Measurements from ENCODE around the gene PSMD1. TPM values are rescaled to one million over a fixed set of nuclear protein-coding genes. Genes with fewer than 3 reads are reported as not detected.
A peak's percentile ranks its signal among the peaks of the same experiment; 100 is the strongest.

The PSMD1 gene
- total and polyA plus RNA-seq, 12 donors: 39.8 to 113 (median 94.0) TPM

GRCh38 chr2:231161877-231162329 is 105.2 kb downstream of the PSMD1 start:
- intact Hi-C loops (cut with DNase I): no loop called here
- DNase-seq: no peak
- ATAC-seq: peak in 6 of 8 donors; percentile 33 to 83 (median 44)
- peak overlapping the region in 7 of 10 donors; percentile 5 to 73 (median 28) for H3K27ac ChIP-seq
- H3K9me3 ChIP-seq: no peaks in the 10 kb centered on the region
- TF ChIP-seq CTCF (IDR thresholded peaks at IDR 0.05): no peak
- WGBS, 2 donors: 63 to 64% methylated on average over 2 of the region's 2 CpGs
- no peaks in the 10 kb centered on the region for H3K27me3 ChIP-seq
- peaks cover 0 to 20% (median 0%) of the 10 kb centered on the region in 9 donors for H3K4me1 ChIP-seq
- H3K4me3 ChIP-seq: no peak overlapping the region
- H3K36me3 ChIP-seq: peaks cover 0 to 92% (median 28%) of the 10 kb centered on the region in 9 donors

GRCh38 chr2:231163011-231163410 is 106.3 kb downstream of the PSMD1 start:
- no peak overlapping the region for H3K4me3 ChIP-seq
- no peaks in the 10 kb centered on the region for H3K27me3 ChIP-seq
- no peaks in the 10 kb centered on the region for H3K9me3 ChIP-seq
- intact Hi-C loops (cut with DNase I): no loop called here
- DNase-seq: no peak
- H3K36me3 ChIP-seq: peaks cover 0 to 94% (median 37%) of the 10 kb centered on the region in 9 donors
- 94 to 98% methylated on average over 3 of the region's 3 CpGs for WGBS, 2 donors
- peak overlapping the region in 1 of 10 donors; percentile 73 for H3K27ac ChIP-seq
- peaks cover 0 to 20% (median 0%) of the 10 kb centered on the region in 9 donors for H3K4me1 ChIP-seq
- TF ChIP-seq CTCF (IDR thresholded peaks at IDR 0.05): no peak
- no peak for ATAC-seq

- WGBS, 2 donors: 92 to 93% methylated on average over 4 of the region's 4 CpGs
- no peak for ATAC-seq
- Histone ChIP-seq H3K27me3 (no peaks in the 10 kb centered on the region), H3K4me3 (no peak overlapping the region), H3K36me3 (peaks cover 0 to 90% (median 37%) of the 10 kb centered on the region in 9 donors), H3K27ac (peak overlapping the region in 1 of 10 donors; percentile 73), H3K9me3 (no peaks in the 10 kb centered on the region), H3K4me1 (peaks cover 0 to 26% (median 0%) of the 10 kb centered on the region in 9 donors)
- no peak for TF ChIP-seq CTCF (IDR thresholded peaks at IDR 0.05)
- intact Hi-C loops (cut with DNase I): no loop called here
- no peak for DNase-seq
These were observed 106.9 kb downstream of the PSMD1 start for GRCh38 chr2:231163414-231164095.

- no peak for DNase-seq
- no peak for TF ChIP-seq CTCF (IDR thresholded peaks at IDR 0.05)
- H3K4me3 ChIP-seq: no peak overlapping the region
- no peaks in the 10 kb centered on the region for H3K27me3 ChIP-seq
- peak overlapping the region in 2 of 10 donors; percentile 42 to 59 for H3K27ac ChIP-seq
- intact Hi-C loops (cut with DNase I): no loop called here
- no peaks in the 10 kb centered on the region for H3K9me3 ChIP-seq
- H3K36me3 ChIP-seq: peaks cover 0 to 87% (median 39%) of the 10 kb centered on the region in 9 donors
- ATAC-seq: no peak
- H3K4me1 ChIP-seq: peaks cover 0 to 27% (median 14%) of the 10 kb centered on the region in 9 donors
- WGBS, 2 donors: 75 to 76% methylated on average over 6 of the region's 6 CpGs
These were observed 111.2 kb downstream of the PSMD1 start for GRCh38 chr2:231167745-231168459.
